GM12878 (cell line): Measurements from ENCODE around the gene NPRL2. TPM values are rescaled to one million over a fixed set of nuclear protein-coding genes. Genes with fewer than 3 reads are reported as not detected.

Experiments
- BCL3 ChIP-seq: IDR thresholded peaks from 2 replicates; pipeline ENCODE4 v1.6.1; 2011; ENCODE audit warnings: borderline replicate concordance, low read depth, mild to moderate bottlenecking, moderate library complexity, low read length; ENCODE audit not compliant: insufficient read depth, poor library complexity, severe bottlenecking
- BCLAF1 ChIP-seq: fragments of 450-650 bp; IDR thresholded peaks from 2 replicates; pipeline ENCODE4 v1.6.1; 2017; ENCODE audit warnings: antibody characterized with exemption, mild to moderate bottlenecking, moderate library complexity
- CBFB ChIP-seq: IDR thresholded peaks from 2 replicates; pipeline ENCODE4 v1.6.1; 2016; ENCODE audit warnings: antibody characterized with exemption, low read depth
- CEBPB ChIP-seq, 2 experiments: fragments of 150-350 bp in 1 of 2; IDR thresholded peaks; 2 replicates each; pipeline ENCODE4 v1.6.1; 2012 to 2014; ENCODE audit warnings: low read depth in 2 of 2, low read length in 2 of 2, borderline replicate concordance in 1 of 2, inconsistent platforms in 1 of 2
- EZH2 ChIP-seq: IDR thresholded peaks from 2 replicates; pipeline ENCODE4 v1.6.1; 2012; ENCODE audit warnings: low read depth, mild to moderate bottlenecking, control low read depth, inconsistent platforms, low read length, borderline replicate concordance; ENCODE audit not compliant: control insufficient read depth
- HDAC2 ChIP-seq: fragments of 200-600 bp; sonication (generic); IDR thresholded peaks from 2 replicates; pipeline ENCODE4 v1.6.1; 2017
- HDAC6 ChIP-seq: fragments of 200-600 bp; sonication (generic); IDR thresholded peaks from one replicate; pipeline ENCODE4 v1.8.0; 2017; ENCODE audit warnings: antibody characterized with exemption; ENCODE audit not compliant: unreplicated experiment
- IKZF1 ChIP-seq: fragments of 450-650 bp; conservative IDR thresholded peaks from 2 replicates; pipeline ENCODE4 v1.6.1; 2017; ENCODE audit warnings: antibody characterized with exemption, mild to moderate bottlenecking
- JUNB ChIP-seq: IDR thresholded peaks from 2 replicates; pipeline ENCODE4 v1.6.1; 2016; ENCODE audit warnings: antibody characterized with exemption, mild to moderate bottlenecking
- MXI1 ChIP-seq: fragments of 150-350 bp; IDR thresholded peaks from 2 replicates; pipeline ENCODE4 v1.6.1; 2011; ENCODE audit warnings: low read depth, mild to moderate bottlenecking, inconsistent platforms, low read length, improper control_type of control experiment
- NFXL1 ChIP-seq: fragments of 450-650 bp; IDR thresholded peaks from 2 replicates; pipeline ENCODE4 v1.6.1; 2017; ENCODE audit warnings: antibody characterized with exemption, mild to moderate bottlenecking, borderline replicate concordance
- PAX5 ChIP-seq: IDR thresholded peaks from 2 replicates; pipeline ENCODE4 v1.6.1; 2011; ENCODE audit warnings: low read depth, low read length, borderline replicate concordance
- POLR2A ChIP-seq: IDR thresholded peaks from 2 replicates; pipeline ENCODE4 v1.6.1; 2011; ENCODE audit warnings: low read depth, mild to moderate bottlenecking, low read length
- RAD51 ChIP-seq: fragments of 450-650 bp; IDR thresholded peaks from 2 replicates; pipeline ENCODE4 v1.6.1; 2016; ENCODE audit warnings: moderate library complexity, mild to moderate bottlenecking, inconsistent platforms
- SIX5 ChIP-seq: IDR thresholded peaks from 2 replicates; pipeline ENCODE4 v1.6.1; 2011; ENCODE audit warnings: mild to moderate bottlenecking, low read depth, low read length, moderate library complexity; ENCODE audit not compliant: severe bottlenecking
- SMAD1 ChIP-seq: fragments of 450-650 bp; IDR thresholded peaks from 2 replicates; pipeline ENCODE4 v1.6.1; 2018; ENCODE audit warnings: mild to moderate bottlenecking, low read depth; ENCODE audit not compliant: partially characterized antibody
- SMAD5 ChIP-seq: IDR thresholded peaks from 2 replicates; pipeline ENCODE4 v1.6.1; 2016; ENCODE audit warnings: antibody characterized with exemption, low read depth
- TAF1 ChIP-seq: IDR thresholded peaks from 2 replicates; pipeline ENCODE4 v1.6.1; 2011; ENCODE audit warnings: mild to moderate bottlenecking, low read depth, low read length, borderline replicate concordance
- TARDBP ChIP-seq: IDR thresholded peaks from 2 replicates; pipeline ENCODE4 v1.6.1; 2016; ENCODE audit warnings: borderline replicate concordance
- TCF12 ChIP-seq: IDR thresholded peaks from 2 replicates; pipeline ENCODE4 v1.6.1; 2011; ENCODE audit warnings: low read depth, mild to moderate bottlenecking, low read length
- USF1 ChIP-seq: IDR thresholded peaks from 2 replicates; pipeline ENCODE4 v1.6.1; 2011; ENCODE audit warnings: borderline replicate concordance, low read depth, mild to moderate bottlenecking, moderate library complexity, mixed read lengths, low read length; ENCODE audit not compliant: insufficient read depth; ENCODE audit errors: extremely low read length
- ZBTB4 ChIP-seq: fragments of 450-650 bp; formaldehyde crosslinking; IDR thresholded peaks from 2 replicates; pipeline ENCODE4 v1.4.0; 2022; ENCODE audit warnings: mild to moderate bottlenecking, moderate library complexity
- polyA plus RNA-seq, 11 experiments: library from polyadenylated mRNA; depleted of rRNA in 4 of 11; unstranded in 6 of 11; stranded (reverse) in 5 of 11; fragments of >200 nt; fragmentation: Nextera tagmentation in 4 of 11; fragmentation: Illumina TruSeq in 1 of 11; extraction: Ambion mirVana in 4 of 11; extraction: Trizol in 1 of 11; gene quantifications; 1 replicate in 1 of 11; 2 replicates in 10 of 11; pipeline versions ENCODE4 v1.2.1 to v1.2.3, GENCODE V29; 2011 to 2016; ENCODE audit warnings: inconsistent platforms in 2 of 11, missing spikeins in 2 of 11, low read depth in 1 of 11
- total RNA-seq, 4 experiments: library from RNA; depleted of rRNA in 3 of 4; stranded (reverse); fragments of >200 nt in 3 of 4; fragmentation: Illumina TruSeq in 1 of 4; extraction: Trizol in 1 of 4; gene quantifications; 2 replicates each; pipeline versions ENCODE4 v1.2.1 to v1.2.3, GENCODE V29; 2013 to 2021

Gene NPRL2
- total and polyA plus RNA-seq, 10 of the 15 experiments (the other 5 are each of a cell fraction or from before 2014, with no cell fraction given), result 17.8 to 54.2 (median 32.9) TPM

GRCh38 chr3:50327943-50328691 lies 22.5 kb downstream of the NPRL2 start, which contains the start of gene TUSC2 (continued):
- no peak for TF ChIP-seq EZH2
- TF ChIP-seq JUNB, result no peak
- TF ChIP-seq USF1, result no peak
- TF ChIP-seq POLR2A, result peak; percentile 92
- peak; percentile 55; the same call in 1 of the 2 replicates for TF ChIP-seq SMAD5
- no peak for TF ChIP-seq ZBTB4 (CRISPR knock-in tag)
- TF ChIP-seq NFXL1, result no peak
- peak; percentile 60 for TF ChIP-seq IKZF1
- 0 out of 2 replicates have a peak, but pooled peaks have one; percentile 22 for TF ChIP-seq PAX5
- TF ChIP-seq HDAC2, result no peak
- TF ChIP-seq BCLAF1, result no peak
- no peak for TF ChIP-seq CEBPB (IDR thresholded peaks at IDR 0.05; ENCODE audit: borderline replicate concordance in 1 of 2, low read depth in 2 of 2, low read length in 2 of 2)
- no peak; the same call in 1 of the 2 replicates for TF ChIP-seq TCF12
- TF ChIP-seq HDAC6, result no peak
- no peak for TF ChIP-seq TARDBP
- TF ChIP-seq BCL3, result peak; percentile 10
- peak; percentile 27 for TF ChIP-seq SIX5
- no peak for TF ChIP-seq CBFB
- peak; percentile 91 for TF ChIP-seq MXI1
- no peak for TF ChIP-seq SMAD1
- TF ChIP-seq TAF1, result peak; percentile 83
- no peak for TF ChIP-seq RAD51
